Hematopoietic multipotent progenitor cell treated with erythropoietin and hydrocortisone succinate and interleukin-3 and kit ligand, for 6 days (in vitro differentiated cells): Measurements from ENCODE around the gene RNF5.
"Not testable (repeated sequence)": the region's sequence is repeated elsewhere in the genome, so short reads cannot be mapped to it uniquely, and the experiment has no call there.

Experiments used
- DNase-seq: peaks from one replicate; pipeline ENCODE4 v3.0.0-alpha.2; 2015

RNF5 gene, protein sequence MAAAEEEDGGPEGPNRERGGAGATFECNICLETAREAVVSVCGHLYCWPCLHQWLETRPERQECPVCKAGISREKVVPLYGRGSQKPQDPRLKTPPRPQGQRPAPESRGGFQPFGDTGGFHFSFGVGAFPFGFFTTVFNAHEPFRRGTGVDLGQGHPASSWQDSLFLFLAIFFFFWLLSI

GRCh38 chr6:32177788-32178546 is at the start of gene RNF5:
Gene RNF5, plus strand, starts transcription at chr6:32178405. Its CDS starts 107 bp downstream, at chr6:32178512.
- DNase-seq = peak; percentile 100

DNA sequence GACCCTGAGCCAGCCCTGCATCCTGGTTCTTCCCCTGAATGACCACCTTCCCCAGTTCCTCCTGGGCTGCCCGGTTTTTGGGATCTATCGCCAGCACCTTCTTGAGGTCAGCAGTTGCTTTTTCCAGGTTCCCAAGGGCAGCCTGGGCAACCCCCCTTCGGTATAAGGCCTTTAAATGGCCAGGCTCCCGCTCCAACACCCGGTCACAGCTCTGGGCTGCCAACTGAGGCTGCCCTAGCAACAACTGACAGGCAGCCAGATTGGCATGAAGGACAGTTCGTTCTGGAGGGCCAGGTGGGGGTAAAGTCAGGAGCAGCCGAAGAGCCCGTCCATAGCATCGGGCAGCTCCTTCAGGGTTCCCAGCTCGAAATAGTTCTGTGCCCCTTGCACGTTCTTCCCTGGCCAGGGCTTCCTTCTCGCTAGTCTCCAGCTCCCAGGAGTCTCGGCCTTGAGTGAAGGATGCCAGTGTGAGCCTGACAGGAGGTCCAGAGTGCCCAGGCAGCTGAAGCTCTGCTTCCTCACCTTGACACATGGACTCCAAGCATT is 49.4 kb upstream of the RNF5 start:
- DNase-seq = no peak

DNA sequence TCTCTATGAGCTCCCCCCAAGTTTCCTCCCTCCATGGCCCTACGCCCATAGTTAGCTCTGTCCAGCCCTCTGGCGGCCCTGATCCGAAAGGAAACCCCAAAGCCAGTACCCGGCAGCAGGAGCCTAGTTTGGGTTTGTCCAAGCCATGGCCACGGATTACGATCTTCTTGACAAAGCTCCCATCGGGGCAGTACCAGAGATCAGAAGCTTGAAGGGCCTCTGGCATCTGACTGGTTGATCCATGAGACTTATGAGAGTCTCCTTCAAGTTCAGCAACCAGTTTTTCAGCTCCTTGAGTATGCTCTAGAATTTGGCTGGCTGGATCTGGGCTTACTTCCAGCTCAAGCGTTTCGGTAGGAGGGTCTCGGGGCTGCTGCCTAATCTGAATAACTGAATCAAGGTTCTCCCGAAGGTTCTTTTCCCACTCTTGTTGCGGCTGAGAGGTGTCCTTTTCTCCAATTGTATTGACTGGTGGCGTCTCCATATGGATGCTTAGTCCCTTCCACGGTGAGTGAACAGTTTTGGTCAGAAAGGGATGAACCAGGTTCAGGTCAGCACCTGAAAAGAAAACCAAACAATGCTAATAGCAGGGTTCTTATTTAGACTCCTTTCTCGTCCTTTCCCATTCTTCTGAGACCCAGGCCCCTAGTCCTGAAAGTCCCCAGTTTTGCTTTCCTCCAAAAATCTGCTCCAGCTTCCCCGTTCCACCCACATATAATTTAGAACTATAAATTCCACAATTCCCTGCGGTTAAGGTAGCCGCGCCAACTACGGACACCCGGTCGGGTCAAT is 48.7 kb upstream of the RNF5 start:
- DNase-seq = no peak

- DNase-seq = peak; percentile 94
Measured at GRCh38 chr6:32131439-32131948, 46.7 kb upstream of the RNF5 start.

GRCh38 chr6:32132110-32132509 is 46.1 kb upstream of the RNF5 start:
- DNase-seq = no peak

GRCh38 chr6:32133786-32134185 is 44.4 kb upstream of the RNF5 start:
- DNase-seq = no peak

DNA sequence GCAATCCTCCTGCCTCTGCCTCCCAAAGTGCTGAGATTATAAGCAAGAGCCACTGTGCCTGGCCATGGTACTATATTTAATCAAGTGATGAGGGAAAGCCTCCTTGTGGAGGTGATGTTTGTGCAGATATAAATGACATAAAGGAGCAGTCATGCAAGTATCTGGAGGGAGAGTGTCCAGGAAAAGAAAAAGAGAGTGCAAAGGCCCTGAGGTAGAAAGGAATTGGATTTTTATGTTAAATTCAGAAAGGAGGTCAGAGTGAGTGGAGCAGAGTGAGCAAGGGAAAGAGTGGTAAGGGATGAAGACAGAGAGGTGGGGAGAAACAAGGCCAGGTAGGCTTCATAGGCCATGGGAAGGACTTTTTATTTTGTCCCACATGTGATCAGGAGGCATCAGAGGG is 40.8 kb upstream of the RNF5 start:
- DNase-seq = no peak

DNA sequence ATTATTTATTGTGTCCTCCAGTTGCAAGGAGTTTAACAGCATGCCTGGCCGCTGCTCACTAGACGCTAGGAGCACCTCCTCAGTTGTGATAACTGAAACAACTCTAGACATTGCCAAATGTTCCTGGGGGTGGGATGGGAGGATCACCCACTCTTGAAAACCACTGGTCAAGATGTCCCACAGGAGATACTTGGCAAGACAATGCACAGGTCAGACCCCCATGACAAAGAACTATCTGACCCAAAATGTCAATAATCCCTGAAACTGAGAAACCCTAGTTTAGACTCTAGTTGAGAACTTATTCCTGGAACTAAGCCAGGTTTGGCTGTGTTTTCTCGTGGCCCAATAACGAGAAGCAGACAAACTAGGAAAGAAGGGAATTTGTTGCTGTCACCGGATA is 38.6 kb upstream of the RNF5 start:
- no peak for DNase-seq

DNA sequence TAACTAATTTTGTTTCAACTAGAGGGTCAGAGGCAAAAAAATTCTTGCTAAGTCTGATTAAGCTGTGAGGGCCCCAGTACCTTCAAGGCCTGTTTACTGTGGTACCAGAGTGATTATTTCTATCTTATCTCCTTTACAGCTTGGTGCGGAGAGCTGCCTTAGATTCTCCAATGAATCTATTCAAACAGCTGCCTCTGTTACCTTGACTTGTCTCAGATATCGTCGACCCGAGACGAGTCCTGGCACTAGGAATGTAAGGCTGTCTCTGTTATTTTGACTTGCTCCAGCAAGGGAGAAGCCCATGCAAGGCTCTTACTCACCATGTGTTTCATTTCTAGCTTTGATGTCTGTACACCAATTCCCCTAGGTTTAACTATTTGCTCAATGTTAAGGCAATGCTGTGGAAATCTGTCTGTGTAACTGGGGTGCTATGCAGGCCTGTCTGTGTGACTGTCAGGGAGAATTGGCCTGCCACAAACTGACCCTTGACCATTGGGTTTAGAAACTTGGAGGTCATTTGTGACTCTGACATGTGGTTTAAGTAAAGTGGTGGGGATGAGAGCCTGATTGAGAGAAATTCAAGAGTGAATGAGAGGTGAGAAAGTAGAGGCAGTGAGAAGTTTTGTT is 37.7 kb upstream of the RNF5 start:
- DNase-seq = peak; percentile 58

DNA sequence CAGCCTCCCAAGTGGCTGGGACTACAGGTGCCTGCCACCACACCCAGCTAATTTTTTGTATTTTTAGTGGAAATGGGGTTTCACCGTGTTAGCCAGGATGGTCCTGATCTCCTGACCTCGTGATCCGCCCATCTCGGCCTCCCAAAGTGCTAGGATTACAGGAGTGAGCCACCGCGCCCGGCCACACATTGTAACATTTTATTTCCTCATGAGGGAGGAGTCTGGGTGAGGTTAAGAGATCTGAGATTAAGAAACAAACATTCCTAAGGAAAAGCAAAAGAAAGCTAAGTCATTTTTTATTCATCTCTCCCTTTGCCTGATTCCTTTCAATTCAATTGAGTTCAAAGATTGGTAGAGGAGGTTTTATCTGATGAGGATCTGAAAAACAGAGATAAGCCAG is 34.0 kb upstream of the RNF5 start:
- DNase-seq = not testable (repeated sequence)

DNA sequence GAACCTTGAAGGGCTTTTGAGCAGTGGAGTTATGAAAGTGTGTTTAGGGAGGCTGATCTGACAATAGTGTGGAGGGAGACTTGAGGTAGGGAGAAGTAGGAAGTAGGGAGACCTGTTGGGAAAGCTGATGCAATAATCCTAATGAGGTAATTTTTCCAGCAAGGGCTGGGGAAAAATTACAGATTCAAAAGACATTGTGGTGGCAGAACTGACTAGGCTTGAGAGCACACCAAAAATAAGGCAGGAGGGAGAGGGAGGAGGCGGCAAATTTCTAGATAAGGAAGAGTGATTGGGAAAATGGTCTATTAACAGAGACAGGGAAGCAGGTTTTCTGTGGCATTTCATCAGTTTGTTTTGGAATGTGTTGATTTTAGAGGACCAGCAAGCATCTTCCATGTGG is 31.9 kb upstream of the RNF5 start:
- DNase-seq = no peak

DNA sequence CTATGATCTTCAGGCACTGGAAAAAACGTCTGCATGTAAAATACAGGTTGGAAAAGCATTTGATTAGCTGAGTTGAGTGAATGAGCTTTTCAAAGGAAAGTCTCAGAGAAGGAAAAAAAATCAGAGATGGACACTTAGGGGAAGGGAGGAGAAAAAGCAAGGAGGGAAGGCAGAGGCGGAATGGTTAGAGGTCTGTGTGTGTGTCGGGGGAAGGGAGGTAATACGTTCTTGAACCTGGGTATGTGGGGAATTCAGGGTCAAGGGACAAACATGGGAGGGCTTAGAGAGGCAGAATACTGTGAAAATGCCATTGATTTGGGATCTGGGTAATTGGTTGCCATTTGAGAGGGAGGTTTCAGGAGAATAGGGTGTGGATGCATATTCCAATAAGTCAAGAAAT is 31.5 kb upstream of the RNF5 start:
- no peak for DNase-seq

DNA sequence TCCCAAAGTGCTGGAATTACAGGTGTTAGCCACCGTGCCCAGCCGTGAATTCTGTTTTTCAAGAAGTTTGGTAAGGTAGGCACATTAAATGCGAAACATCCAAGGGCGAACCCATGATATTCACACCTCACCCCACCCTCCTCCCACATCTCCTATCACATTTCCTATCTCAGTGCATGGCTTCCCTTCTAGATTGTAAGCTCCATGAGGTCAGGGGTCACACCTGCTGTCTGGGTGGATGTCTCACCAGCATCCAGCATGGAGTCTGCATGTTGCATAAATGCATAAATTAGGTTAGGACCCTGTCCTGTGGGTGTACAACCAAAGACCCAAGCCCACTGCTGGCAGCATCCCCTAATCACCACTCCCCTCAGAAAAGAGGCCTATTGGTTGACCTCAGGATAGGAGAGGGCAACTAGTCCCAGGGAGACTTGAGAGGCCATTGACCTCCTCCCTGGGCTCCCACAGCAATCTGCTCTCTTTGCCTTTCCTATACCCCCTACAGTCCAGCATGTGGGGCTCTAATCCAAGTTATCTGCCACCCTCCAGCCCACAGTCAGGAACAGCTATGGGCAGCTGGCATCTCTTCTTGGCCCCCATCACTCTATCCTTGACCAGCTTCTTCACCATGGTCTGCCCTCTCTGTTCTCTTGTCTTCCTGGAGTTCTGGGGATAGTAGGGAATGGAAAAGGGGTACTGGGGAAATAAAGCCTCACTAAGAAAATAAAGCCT is 30.6 kb upstream of the RNF5 start:
- peak; percentile 60 for DNase-seq

GRCh38 chr6:32148289-32149091 is 29.7 kb upstream of the RNF5 start:
- DNase-seq = peak; percentile 93

DNA sequence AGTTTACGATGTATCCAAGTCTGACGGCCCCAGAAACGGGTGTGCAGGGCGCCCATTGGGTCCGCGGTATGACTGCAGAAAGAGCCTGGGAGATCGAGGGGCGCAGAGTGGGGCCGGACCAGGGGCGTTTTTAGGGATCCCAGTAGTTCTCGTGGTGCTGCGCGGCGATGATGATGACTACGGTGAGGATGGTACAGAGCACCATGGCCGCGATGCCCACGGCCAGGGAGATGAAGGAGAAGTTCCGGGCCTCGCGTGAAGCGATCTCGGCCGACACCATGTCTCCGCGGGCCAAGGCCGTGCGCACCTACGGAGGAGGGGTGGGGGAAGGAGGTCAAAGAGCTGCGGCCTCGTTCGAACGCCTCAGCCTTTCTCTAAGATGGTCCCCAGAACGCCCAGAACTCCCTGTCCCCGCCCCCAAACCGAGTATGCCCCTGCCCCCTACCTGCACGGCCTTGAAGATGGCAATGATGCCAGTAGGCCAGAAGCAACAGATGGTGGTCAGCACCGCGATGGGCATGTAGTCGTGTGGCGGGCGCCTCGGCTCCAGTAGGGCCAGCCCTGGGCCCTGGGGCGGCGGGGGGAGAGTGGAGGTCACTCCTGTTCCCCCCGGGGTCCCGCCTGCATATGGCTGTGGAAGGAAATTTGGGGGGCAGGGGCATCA is 29.0 kb upstream of the RNF5 start:
- DNase-seq = no peak

DNA sequence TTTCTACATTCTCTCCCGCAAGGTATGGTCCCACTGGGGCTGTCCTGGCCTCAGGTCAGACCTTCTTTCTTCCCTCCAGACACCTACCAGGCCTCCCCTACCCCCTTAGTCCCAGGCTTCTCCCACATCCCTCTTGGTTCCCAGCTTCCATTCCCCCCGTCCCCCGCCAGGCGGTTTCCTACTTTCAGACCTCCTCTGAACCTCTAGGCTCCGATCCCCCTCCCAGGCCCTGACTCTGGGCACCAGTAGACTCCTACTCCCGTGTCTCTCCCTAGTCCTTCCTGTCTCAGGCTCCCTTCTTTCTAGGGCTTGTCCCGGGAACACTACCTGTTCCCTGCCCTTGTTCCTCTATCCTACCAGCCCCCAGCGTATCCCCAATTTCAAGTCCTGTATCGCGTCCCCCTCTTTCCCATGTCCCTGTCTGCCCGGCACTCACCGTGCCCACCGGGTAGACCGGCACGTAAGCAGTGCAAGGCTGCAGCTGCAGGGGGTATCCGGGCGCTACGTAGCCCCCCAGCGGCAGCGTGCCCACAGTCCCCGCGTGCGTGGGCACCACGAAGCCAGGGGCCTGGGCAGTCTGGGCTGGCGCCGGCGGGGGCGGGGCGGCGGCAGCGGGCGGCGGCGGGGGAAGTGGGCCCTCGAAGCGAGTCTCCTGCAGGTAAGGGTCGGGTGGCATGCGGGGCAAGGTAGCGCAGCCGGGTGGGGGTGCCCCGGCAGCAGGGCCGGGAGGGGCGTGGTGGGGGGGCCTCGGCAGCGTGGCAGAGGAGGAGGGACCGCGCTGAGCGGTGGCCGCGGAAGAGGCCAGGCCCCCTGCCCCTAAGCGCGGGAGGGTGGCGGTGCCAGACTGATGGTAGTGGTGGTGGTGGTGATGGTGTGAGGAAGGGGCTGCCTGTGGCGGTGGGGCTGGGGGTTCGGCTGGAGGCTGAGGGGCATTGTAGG is 28.0 kb upstream of the RNF5 start:
- no peak for DNase-seq

GRCh38 chr6:32151181-32151862 is 26.9 kb upstream of the RNF5 start:
- no peak for DNase-seq

- no peak for DNase-seq
Measured at GRCh38 chr6:32151863-32152768, 26.1 kb upstream of the RNF5 start, which contains the start of gene PRRT1. Gene PRRT1, minus strand, starts transcription at chr6:32151939. Its CDS starts 112 bp downstream, at chr6:32151827.
